ENCODE results near the gene LUZP1.

LUZP1 gene

GRCh38 chr1:23065385-23065784, 103.3 kb downstream of the LUZP1 start:
- H3K4me3 ChIP-seq (replicated peaks in 1 of 2; ENCODE audit: low read depth in 2 of 2, low read length in 2 of 2), result no peak overlapping the region
- DNase-seq (ENCODE audit: low read depth in 2 of 2), result no peak
- no peak for TF ChIP-seq CTCF (IDR thresholded peaks at IDR 0.05; ENCODE audit: low read depth, low read length)

- TF ChIP-seq CTCF (IDR thresholded peaks at IDR 0.05; ENCODE audit: low read depth, low read length), result no peak
- H3K4me3 ChIP-seq (replicated peaks in 1 of 2; ENCODE audit: low read depth in 2 of 2, low read length in 2 of 2), result no peak overlapping the region
- DNase-seq (ENCODE audit: low read depth in 2 of 2), result peak in 1 of 2 donors; percentile 44
These were observed 106.4 kb downstream of the LUZP1 start for GRCh38 chr1:23062271-23062670.

GRCh38 chr1:23057301-23057700, 111.4 kb downstream of the LUZP1 start:
- DNase-seq (ENCODE audit: low read depth in 2 of 2), result no peak
- no peak overlapping the region for H3K4me3 ChIP-seq (replicated peaks in 1 of 2; ENCODE audit: low read depth in 2 of 2, low read length in 2 of 2)
- TF ChIP-seq CTCF (IDR thresholded peaks at IDR 0.05; ENCODE audit: low read depth, low read length), result no peak

- TF ChIP-seq CTCF (IDR thresholded peaks at IDR 0.05; ENCODE audit: low read depth, low read length), result no peak
- no peak overlapping the region for H3K4me3 ChIP-seq (replicated peaks in 1 of 2; ENCODE audit: low read depth in 2 of 2, low read length in 2 of 2)
- no peak for DNase-seq (ENCODE audit: low read depth in 2 of 2)
These were observed 117.3 kb downstream of the LUZP1 start for GRCh38 chr1:23051290-23051909.

- no peak for TF ChIP-seq CTCF (IDR thresholded peaks at IDR 0.05; ENCODE audit: low read depth, low read length)
These were observed 118.5 kb downstream of the LUZP1 start for GRCh38 chr1:23050201-23050600.

GRCh38 chr1:23044035-23044434, 124.6 kb downstream of the LUZP1 start:
- no peak for DNase-seq (ENCODE audit: low read depth in 2 of 2)
- no peak overlapping the region for H3K4me3 ChIP-seq (replicated peaks in 1 of 2; ENCODE audit: low read depth in 2 of 2, low read length in 2 of 2)
- TF ChIP-seq CTCF (IDR thresholded peaks at IDR 0.05; ENCODE audit: low read depth, low read length), result no peak

More at GRCh38 chr1:23050201-23050600, 118.5 kb downstream of the LUZP1 start:
- DNase-seq (ENCODE audit: low read depth in 2 of 2), result no peak
- H3K4me3 ChIP-seq (replicated peaks in 1 of 2; ENCODE audit: low read depth in 2 of 2, low read length in 2 of 2), result no peak overlapping the region

GRCh38 chr1:23040509-23040908, 128.1 kb downstream of the LUZP1 start:
- no peak overlapping the region for H3K4me3 ChIP-seq (replicated peaks in 1 of 2; ENCODE audit: low read depth in 2 of 2, low read length in 2 of 2)
- no peak for DNase-seq (ENCODE audit: low read depth in 2 of 2)
- TF ChIP-seq CTCF (IDR thresholded peaks at IDR 0.05; ENCODE audit: low read depth, low read length), result no peak
